Measurements from ENCODE around the gene CEMIP.

Gene CEMIP

DNA sequence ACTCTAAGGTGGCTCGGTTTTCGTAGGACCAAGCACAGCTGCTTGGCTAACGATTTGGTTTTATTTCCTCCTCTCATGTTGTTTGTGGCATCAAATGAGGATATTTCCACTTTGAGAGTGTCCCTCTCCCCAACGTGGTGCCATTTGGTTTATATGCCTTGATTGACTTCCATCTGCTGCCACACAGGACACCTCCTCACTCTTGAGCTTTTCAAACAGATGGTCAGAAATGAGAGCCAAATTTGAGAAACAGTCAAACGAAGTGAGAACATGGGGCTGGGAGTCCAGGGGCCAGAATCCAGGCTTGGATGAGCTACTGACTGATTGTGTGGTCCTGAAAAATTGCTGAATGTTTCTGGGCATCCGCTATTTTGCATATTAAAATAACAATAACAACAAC lies 43.5 kb downstream of the CEMIP start:
- DNase-seq (ENCODE audit: low spot score) = peak; percentile 28

DNA sequence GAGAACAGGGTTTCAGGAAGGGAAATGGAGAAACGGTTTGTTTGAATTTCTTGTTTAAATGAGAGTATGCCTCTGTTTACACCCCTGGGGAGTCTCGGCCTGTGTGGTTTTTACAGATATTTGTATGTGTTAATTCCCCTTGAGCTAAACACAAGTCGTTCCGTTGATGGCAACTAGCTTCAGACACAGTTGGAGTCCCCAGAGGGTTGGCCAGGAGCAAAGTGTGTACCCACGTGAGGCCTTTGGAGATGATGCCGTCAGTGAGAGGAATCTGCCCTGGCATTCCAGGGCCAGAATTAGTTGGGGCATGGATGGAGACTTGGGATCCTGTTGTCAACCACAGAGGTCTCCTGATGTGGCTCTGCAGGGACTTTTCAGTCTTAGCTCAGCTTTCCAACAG lies 44.0 kb downstream of the CEMIP start:
- no peak for DNase-seq (ENCODE audit: low spot score)

DNA sequence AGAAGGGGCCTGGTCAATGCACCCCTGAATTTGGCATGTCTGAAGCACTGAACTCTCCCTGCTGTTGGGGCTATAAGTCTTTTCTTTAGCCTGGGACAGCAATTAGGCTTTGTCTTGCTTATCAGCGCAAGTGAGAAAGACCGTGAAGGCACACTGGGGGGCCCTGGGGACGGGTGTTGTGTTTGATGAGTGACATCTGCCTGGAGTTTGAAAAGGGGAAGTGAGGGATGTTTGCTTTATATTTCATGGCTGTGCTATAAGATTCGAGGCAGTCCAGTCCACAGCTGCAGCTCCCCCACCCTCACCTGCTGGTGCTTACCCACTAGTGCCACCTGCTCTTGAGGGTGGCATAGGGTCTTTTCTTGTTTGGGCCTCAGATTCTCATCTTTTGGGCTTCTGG lies 44.8 kb downstream of the CEMIP start:
- DNase-seq (ENCODE audit: low spot score) = no peak

DNA sequence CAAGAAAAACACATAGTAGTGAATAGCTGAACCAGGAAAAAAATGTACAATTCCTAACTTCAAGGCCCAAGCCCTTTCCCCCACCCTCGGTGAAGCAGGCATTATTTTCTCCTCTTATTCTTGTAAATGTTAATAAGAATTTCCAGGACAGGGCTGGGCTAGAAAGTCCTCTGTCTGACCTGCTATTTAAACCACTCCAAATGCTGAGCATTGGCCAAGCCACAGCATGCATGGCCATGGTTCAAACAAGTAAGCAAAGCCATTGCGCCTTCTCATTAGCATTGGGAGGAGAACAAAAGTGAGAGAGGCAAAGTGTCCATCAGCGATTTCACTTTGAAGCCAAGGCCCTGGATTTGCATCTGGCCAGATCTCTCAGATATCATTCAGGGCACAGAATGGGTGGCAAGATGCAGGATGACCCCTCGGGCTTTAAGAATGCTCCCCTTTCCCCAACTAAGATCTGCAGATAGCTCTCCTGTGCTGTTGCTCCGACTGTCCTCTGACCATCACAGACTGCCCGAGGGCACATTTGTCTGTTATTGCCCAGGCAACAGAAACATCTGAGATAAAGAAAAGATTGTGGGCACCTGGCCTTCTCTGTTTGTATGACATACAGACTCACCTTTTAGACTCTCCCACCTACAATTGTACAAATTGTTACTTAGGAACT lies 46.3 kb downstream of the CEMIP start:
- peak; percentile 23 for DNase-seq (ENCODE audit: low spot score)

DNA sequence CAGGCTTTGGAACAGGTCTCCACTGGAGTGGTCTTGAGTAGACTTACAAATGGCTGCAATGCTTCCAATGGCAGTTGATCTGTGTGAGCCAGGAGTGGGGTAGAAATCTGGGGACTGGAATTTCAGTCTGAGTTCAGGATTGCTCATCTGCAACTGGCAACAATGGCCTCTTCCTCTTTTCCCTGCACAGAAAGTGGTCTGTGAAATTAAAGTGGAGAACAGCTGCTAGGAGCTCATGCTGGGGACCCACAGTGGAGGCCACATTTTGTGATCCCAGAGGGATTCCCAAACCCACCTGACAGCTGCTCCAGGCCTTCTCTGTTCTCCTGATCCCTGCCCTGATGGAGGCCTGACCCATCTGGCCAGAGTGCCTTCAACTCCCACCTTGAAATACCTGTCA lies 49.6 kb downstream of the CEMIP start:
- no peak for DNase-seq (ENCODE audit: low spot score)

DNA sequence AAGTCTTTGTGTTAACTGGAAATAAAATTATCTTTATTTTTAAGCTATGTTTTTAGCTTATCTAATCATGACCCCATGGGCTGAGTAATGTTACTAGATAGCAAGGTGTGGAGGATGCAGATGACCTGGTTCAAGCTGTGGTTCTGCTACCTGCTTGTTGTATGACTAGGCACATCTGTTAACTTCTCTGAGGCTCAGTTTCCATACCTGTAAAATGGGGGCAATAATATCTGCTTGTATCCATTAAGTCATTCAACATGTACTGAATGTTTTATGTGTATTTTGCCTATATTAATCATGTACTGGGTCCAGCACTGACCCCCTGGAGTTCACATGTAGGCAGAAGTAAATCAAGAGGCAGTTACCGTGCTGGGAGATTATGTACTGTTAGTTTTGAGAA lies 51.5 kb downstream of the CEMIP start:
- no peak for DNase-seq (ENCODE audit: low spot score)

DNA sequence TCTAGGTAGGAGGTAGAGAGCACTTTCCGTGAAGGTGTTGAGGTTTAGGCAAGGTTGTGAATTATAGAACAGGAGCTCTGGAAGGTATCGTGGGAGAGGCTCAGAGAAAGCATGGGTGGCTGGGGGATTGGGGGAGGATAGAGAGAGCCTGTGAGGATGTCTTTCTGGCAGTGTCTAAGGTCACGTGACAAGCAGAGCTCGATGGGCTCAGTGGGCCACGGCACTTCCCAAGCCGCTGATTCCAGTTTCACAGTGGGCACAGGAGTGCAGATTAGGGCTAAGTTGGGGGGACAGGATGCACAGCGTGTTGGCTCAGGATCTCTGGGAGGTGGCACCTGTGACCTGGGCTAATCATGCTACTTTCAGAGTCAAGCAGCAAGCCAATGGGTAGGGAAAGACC lies 52.0 kb downstream of the CEMIP start:
- no peak for DNase-seq (ENCODE audit: low spot score)

DNA sequence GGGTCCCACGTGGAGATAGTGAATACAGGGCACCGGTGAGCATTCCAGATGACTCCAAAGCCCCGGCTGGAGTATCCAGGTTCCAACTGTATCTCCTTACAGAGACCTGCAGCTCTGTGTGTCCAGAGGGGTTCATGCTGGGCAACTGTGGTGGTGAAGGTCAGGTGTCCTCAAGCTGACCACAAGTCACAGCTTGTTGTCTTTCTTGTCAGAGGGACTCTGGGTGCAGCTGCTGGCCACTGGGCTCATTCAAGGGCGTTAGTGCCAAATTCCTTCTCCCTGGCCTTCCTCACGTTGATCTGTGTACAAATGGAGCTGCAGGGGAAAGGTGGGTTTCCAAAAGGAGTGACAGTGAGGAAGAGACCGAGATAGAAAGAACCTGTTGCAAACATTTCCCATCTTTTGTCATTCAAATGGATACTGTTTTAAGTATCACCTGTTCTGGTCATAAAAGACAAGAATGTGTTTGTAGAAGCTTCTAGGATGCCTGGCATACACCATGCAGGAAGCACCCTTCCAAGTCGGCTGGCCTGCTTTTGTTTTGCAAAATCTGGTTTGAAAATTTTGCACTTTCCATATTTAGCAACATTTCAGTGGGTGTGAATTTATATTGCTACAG lies 52.5 kb downstream of the CEMIP start:
- no peak for DNase-seq (ENCODE audit: low spot score)

DNA sequence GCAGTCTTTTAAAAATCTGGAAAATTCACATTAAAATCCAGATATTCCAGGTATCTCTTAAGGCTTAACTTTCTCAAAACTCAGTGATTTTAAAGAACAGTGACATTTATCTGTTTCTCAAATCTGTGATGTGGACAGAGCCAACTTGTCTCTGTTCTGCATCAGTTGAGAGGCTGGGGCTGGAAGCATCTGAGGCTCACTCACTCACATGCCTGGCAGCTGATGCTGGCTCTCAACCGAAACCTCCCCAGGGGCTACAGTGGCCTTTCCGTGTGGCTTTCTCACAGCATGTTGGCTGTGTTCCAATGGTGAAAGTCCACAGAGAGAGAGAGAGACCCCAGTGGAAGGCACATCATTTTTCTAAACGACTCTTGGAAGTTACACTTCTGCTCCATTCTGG lies 53.5 kb downstream of the CEMIP start:
- no peak for DNase-seq (ENCODE audit: low spot score)

DNA sequence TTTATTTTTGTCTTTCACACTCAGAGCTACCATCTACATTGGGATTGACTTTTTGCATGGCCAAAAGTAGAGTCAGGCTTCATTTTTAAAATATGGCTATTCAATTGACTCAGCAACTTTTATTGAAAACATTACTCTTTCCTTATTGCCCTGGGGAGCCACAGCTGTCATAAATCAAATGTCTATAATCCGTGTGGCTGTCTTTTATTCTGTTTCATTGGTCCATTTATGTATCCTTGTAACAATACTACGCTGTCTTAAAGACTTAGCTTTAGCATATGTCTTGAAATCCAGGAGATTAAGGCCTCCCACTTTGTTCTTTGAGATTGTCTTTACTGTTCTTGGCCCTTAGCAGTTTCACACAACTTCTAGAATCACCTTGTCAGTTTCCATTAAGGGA lies 55.2 kb downstream of the CEMIP start:
- no peak for DNase-seq (ENCODE audit: low spot score)

DNA sequence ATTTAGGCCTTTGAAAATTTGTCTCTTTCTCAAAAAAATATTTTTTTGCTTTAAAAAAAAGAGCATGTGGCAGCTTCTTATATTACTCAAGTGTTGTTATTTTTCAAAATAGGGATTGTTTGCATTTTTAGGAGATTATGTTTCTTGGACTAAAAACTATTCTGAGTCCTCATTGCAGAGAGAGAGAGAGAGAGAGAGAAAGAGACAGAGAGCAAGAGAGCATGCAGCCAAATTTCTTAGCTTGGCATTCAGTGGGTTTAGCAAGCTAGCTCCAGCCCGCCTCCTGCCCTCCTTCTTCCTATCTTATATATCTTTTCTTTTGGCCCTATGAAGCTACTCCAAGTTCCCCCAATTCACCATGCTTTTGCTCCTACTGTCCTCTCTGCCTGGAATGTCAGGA lies 55.7 kb downstream of the CEMIP start:
- no peak for DNase-seq (ENCODE audit: low spot score)

DNA sequence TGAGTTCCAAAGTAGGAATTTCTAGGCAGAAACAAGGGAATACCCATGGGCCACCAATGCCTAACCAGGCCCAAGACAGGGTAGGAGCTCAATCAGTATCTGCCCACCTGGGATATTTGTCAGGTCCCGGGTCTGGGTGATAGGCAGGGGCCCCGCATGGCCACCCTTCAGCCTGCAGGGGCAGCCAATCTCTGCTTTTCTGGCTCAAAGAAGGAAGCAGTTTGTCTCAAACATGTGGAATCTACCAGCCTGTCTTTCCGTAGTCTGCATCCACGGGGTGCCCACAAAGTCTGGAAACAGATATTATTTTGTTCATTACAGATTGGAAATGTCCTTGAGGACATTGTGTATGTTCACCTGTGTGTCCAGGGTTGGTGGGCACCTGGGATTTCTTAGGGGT lies 56.2 kb downstream of the CEMIP start:
- no peak for DNase-seq (ENCODE audit: low spot score)

DNA sequence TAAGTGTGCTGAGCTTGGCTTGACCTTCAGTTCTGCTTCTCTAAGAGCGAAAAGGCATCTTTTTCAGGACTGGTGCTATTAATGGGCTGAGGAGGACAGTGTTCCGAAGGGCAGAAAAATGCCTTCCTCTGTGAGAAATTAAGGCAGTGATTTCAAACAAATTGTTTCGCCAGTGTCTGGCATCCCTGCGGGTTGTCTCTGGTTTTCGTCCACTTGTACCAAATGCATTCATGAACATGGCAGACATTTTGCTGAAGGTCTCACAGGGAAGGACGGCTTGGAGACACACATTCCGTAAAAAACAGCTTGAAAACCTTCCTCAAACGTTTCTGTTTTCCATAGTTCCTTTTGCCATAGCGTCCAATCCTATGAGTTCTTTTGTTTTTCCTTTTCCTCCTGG lies 57.1 kb downstream of the CEMIP start:
- no peak for DNase-seq (ENCODE audit: low spot score)

DNA sequence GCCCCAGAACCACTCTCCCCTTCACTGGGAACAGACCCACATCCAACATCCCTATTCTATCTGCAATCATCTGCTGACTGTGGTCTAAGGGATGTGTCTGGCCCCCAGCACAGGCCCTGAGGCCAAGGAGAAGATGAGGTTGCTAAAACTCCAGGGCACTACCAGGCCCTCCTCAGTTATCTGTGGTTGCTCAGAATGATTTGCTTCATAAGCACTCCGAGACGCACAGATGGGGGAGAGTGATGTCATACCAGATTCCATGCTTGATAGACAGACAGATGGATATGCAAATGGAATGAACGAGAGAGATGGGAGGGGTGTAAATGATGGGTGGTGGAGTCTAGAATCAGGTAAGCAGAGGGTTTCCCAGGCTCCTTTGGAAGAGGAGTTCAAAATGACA lies 57.8 kb downstream of the CEMIP start:
- no peak for DNase-seq (ENCODE audit: low spot score)

DNA sequence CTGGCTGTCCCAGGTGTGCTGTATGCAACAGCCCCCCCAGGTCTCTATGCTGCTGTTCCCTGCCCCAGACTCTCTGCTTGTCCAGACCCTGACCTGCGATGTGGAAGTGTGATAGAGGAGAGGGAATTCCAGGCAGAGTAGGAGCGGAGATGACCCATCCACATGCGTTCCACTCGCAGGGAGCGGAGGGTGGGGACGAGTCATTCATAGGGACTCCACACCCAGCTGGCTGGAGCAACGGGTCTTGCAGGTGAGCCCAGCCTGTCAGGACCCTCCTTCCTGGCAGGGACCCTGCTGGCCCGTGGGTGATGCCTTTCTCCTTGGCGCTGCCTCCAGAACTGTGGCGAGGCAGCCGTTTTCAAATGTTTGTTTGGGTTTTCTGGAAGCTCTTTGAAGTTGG lies 58.8 kb downstream of the CEMIP start:
- DNase-seq (ENCODE audit: low spot score) = no peak

DNA sequence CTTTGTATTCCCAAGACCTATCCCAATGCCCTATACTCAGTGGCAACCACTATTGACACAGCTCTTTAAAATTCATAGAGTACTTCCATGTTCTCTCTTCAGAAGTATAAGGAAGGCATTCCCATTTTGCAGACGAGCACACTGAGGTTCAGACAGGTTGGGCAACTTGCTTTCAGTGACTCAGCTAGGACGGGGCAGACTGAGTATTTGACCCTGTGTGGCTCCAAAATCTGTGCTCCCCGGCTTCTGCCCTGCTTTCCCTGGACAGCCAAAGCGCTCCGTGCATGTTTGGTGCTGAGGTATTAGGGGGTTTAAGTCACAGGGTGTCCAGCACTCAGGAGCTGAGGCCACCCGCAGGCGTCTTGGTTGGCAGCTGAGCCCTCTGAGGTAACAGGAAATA lies 59.5 kb downstream of the CEMIP start:
- no peak for DNase-seq (ENCODE audit: low spot score)

DNA sequence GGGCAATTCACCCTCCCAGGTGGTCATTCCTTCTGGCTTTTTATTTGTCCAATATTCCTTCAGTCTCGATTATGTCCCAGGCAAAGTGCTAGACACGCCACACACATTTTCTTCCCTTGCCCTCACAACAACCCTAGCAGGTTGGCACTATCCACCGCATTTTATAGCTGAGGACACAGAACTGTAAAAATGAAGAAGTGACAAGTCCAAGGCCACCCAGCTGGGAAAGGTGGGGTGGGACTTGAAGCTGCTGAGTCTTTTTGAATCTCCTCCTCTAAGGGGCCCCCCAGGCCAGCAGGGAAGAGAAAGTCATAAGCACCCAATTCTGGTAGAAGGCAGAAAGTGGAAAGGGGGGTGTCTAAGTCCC lies 60.6 kb downstream of the CEMIP start:
- DNase-seq (ENCODE audit: low spot score) = no peak

DNA sequence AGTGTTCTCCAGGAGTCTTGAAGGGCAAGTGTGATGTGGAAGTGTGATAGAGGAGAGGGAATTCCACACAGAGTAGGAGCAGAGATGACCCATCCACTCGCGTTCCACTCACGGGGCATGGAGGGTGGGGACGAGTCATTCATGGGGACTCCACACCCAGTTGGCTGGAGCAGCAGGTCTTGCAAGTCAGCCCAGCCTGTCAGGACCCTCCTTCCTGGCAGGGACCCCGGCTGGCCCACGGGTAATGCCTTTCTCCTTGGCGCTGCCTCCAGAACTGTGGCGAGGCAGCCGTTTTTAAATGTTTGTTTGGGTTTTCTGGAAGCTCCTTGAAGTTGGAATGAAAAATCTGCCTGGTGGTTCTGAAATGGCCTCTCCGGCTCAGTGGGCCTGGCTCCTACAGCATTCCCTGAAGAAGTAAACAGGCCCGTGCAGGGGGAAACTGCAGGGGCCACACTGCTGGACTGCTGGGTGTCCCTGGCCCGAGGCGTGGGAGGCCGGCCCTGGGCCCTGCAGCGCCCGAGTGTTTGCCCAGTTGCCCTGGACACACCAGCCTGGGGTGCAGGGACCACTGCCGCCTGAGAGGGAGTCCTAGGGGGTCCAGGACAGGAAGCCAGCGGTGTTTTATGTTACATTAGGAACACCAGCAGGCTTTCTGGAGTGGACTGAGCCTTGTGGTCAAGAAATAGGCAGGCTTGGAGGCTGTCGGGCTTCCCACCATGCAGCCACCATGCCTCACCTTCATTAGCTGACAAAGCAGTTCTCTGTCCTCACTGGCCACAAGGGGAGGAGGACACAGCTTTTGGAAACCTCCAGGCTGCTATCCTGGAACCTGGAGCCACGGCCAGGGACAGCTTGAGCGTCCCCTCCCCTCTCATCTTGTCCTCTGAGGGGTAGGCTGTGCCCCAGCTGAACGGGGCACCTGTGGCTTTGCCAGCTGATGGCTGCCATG lies 61.3 kb downstream of the CEMIP start:
- no peak for DNase-seq (ENCODE audit: low spot score)

DNA sequence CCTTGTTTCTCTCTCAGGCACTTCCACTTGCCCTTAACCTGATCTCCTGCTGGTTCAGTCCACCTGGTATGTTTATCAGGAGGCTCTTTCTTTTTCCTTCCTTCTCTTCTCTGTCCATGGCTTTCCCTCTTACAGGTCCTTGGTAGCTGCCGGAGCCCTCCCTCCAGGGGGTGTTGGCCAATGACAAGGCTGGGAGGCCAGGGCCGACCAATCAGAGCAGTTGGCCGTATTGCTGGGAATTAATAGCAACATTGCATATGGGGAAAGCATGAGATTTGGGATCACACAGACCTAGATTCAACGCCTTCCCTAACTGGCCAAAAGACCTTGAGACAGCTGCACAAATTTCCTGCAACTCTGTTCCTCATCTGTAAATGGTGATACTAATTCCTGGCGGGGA lies 62.4 kb downstream of the CEMIP start:
- no peak for DNase-seq (ENCODE audit: low spot score)

DNA sequence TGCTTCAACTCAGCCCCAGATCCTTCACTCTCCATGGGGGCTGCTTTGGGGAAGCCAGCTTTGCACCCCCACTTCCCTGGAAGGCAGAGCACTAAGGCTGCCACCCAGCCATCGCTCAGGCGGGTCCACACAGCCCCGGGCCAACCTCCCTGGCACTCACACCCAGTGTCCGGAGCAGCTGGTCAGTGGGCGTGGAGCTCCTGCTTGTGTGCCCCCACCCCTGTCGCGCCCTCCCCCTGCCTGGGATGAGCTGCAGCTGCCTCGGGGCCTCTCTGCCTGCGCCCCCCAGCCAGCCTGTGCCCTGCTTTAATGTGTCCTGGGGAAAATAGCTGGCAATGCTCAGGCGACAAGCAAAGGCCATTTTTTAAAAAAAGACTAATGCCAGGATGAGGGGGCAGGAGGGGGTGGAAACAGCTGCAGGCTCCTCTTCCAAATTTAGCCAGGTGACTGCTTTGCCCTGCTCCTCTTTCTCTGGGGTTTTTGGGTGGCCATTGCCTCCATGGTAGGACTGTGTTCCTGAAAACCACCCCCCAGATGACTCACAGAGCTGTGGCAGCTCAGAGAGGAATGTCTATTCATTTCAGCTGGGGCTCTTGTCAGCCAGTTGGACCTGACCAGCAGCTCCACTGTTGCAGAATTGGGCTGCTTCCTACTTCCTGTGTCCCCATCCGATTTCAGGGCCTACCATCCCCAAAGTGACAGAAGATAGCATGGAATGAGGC lies 65.0 kb downstream of the CEMIP start:
- no peak for DNase-seq (ENCODE audit: low spot score)

DNA sequence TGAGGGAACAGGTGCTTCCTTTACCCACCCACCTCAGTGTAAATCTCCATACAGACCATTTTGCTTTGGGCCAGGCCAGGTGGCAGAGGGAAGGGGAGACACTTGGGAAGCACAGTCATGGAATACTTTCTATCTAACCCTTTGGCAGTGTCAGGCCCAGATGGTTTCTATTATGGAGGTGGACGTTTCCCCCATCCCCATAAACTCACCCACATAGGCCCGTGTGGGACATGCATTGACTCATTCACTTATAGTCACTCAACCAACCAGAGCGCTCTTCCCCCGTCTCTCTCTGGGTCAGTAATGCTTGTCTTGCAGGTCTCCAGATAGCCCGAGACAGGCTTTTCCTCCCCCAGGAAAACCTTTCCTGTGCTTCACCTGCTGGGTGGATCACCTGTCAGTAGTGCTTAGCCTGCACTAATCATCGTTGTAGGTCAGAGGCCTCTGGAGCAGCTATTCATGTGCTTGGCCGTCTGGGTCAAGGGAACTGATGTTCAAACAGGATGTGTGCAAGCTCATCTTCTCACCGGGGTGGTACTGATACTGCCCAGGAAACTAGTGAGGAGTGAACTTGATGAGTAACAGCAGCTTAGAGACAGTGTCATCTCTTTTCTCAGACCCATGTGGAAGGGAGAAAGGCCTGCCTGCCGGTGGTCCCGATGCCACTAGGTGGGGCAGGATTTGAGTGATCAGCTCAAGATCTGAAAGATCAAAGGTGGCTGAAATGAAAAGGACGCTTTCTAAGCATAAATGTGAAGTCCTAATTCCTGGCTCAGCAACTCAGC lies 67.1 kb downstream of the CEMIP start:
- DNase-seq (ENCODE audit: low spot score) = no peak

DNA sequence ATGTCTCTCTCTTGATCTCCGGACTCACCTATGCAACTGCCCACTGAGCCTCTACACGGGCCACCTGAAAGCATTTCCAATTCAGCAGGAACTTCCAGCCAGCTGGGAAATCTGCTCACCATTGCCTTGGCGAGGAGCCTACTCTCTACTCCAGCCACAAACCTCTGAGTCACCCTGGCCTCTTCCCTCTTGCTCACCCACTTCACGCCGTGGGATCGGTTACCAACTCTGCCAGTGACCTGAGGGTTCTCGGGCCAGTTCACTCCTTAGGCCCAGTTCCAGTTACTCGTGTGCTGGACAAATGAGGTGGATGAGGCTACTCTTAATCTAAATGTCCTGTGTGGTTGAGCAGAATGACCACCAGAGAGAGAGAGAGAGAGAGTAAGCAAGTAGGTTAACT lies 70.1 kb downstream of the CEMIP start:
- no peak for DNase-seq (ENCODE audit: low spot score)
